A549 (cell line): ENCODE data around the gene ANKRD55.

ENCODE experiments used
- CTCF ChIP-seq: fragments of >200 bp; sonication (Bioruptor Twin); formaldehyde crosslinking; IDR thresholded peaks from 3 replicates; pipeline ENCODE4 v1.5.1; 2016
- E2F6 ChIP-seq: IDR thresholded peaks from 2 replicates; pipeline ENCODE4 v1.6.1; 2012; ENCODE audit warnings: low read depth, borderline replicate concordance
- FOSL2 ChIP-seq, 2 experiments: fragments of 450-650 bp in 1 of 2; fragments of >200 bp in 1 of 2; sonication (Bioruptor Twin) in 1 of 2; formaldehyde crosslinking; IDR thresholded peaks; 2 replicates each; pipeline versions ENCODE4 v1.5.0 to v1.6.1; 2016 to 2020; ENCODE audit warnings: mild to moderate bottlenecking in 1 of 2, moderate library complexity in 1 of 2
- KDM5A ChIP-seq: fragments of 200-600 bp; sonication (generic); IDR thresholded peaks from 2 replicates; pipeline ENCODE4 v1.6.1; 2016; ENCODE audit warnings: antibody characterized with exemption, mild to moderate bottlenecking

- TF ChIP-seq CTCF: no peak
- TF ChIP-seq E2F6: no peak
- no peak for TF ChIP-seq KDM5A
- TF ChIP-seq FOSL2 (IDR thresholded peaks at IDR 0.05): no peak
- TF ChIP-seq FOSL2 (CRISPR knock-in tag; IDR thresholded peaks at IDR 0.05): peak; percentile 40; the same call in 1 of the 2 replicates
These were observed 103.8 kb downstream of the ANKRD55 start for GRCh38 chr5:56129288-56129687.
